Measurements from ENCODE around the gene KRTAP10-10. TPM values are rescaled to one million over a fixed set of nuclear protein-coding genes. Genes with fewer than 3 reads are reported as not detected.
A peak's percentile ranks its signal among the peaks of the same experiment; 100 is the strongest.

Gene KRTAP10-10
- total and polyA plus RNA-seq, 8 donors, result not detected

DNA sequence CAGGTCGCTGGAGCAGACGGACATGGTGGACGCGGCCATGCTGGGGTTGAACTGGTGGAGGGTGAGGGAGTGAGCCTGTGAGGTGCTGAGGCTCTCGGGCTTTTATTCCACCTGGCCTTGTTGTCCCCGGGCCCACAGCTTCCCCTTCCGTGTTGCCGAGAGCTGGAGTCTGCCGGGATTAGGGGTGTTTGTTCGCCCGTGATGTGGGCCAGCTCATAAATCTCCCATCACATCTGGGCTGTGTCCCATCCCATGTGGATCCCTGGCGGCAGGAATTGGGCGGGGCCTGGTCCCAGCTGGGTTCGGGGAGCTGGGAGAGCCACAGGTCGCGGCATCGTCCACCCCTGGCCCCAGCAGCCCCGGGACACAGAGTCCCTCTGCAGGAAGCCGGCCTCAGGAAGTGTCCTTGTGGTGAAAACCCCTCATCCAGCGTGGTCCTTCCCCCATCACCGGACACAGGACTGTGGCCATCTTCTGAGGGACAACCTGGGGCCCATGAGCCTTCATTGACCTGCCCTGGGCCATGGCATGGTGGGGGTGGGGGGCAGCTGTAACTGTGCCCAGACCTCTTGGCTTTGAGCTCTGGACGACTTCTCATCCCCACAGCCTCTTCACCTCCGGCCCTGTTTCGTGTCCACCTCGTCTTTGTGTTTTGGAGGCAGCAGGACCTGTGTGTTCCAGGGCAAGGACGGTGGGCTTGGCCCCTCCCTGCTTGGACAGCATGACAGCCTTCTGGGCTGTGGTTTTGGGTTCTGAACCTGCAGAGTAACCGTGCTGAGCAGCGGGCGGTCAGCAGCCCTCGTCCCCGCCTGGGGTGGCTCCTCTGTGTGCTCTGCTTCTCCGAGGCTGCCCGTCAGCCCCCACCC is 44.5 kb upstream of the KRTAP10-10 start, which contains the start of gene KRTAP10-6:
Gene KRTAP10-6 (minus strand): TSS at position 60 of the 866 bp plus-strand sequence. CDS start 21 bp downstream, at position 39.
- Histone ChIP-seq H3K27ac (no peak within 1 kb of the TSS), H3K4me3 (no peak within 1 kb of the TSS), H3K4me1 (no peaks in the 10 kb centered on the region), H3K9me3 (no peaks in the 10 kb centered on the region), H3K36me3 (no peaks in the 10 kb centered on the region), H3K27me3 (peaks cover 0 to 37% of the 10 kb centered on the region in 2 donors)
- intact Hi-C loops (cut with DNase I), result no loop called here
- DNase-seq (no peak), ATAC-seq (no peak)
- TF ChIP-seq, protein P1, sequence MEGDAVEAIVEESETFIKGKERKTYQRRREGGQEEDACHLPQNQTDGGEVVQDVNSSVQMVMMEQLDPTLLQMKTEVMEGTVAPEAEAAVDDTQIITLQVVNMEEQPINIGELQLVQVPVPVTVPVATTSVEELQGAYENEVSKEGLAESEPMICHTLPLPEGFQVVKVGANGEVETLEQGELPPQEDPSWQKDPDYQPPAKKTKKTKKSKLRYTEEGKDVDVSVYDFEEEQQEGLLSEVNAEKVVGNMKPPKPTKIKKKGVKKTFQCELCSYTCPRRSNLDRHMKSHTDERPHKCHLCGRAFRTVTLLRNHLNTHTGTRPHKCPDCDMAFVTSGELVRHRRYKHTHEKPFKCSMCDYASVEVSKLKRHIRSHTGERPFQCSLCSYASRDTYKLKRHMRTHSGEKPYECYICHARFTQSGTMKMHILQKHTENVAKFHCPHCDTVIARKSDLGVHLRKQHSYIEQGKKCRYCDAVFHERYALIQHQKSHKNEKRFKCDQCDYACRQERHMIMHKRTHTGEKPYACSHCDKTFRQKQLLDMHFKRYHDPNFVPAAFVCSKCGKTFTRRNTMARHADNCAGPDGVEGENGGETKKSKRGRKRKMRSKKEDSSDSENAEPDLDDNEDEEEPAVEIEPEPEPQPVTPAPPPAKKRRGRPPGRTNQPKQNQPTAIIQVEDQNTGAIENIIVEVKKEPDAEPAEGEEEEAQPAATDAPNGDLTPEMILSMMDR (IDR thresholded peaks at IDR 0.05), result no peak

DNA sequence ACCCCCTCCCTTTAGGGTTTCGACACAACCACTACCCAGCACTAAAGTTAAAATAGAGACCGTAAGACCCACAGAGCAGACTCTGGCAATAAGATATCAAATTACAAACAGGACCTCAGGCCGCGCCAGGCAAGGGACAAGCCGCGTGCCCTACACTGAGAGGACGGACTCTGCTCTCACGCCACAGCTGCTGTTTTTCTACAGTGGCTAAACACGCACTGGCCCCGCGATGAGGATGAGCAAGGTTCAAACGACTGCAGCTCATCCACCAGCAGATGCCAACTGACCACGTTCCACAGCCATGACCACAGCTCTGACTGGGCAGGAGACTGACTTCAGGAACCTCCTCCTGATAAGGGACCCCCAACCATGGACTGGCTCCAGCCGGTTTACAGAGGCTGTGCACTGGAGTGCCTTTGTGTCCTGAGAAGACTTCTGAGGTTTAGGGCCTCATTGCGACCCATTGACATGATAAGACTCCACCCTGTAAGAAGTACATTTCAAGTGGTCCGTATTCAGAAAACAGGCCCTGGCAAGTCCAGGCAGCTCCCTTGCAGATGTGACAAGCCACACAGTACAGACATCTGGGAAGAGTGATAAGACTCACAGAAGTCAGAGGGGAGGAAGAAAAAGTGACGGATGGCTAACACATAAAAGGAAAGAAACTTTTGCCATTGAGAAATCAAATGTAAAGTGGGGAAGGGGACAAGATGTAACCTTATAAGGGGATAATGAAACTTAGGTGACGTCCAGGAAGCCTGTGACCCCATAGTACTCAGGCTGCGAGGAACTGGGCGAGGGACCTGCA is 43.4 kb upstream of the KRTAP10-10 start:
- intact Hi-C loops (cut with DNase I), result no loop called here
- Histone ChIP-seq H3K27ac (no peak overlapping the region), H3K4me1 (no peaks in the 10 kb centered on the region), H3K4me3 (no peak overlapping the region), H3K27me3 (peaks cover 0 to 37% of the 10 kb centered on the region in 2 donors), H3K9me3 (no peaks in the 10 kb centered on the region), H3K36me3 (no peaks in the 10 kb centered on the region)
- no peak for ATAC-seq
- DNase-seq, result peak in 2 of 4 donors; percentile 29 to 39
- TF ChIP-seq, protein P1 (IDR thresholded peaks at IDR 0.05), result no peak

DNA sequence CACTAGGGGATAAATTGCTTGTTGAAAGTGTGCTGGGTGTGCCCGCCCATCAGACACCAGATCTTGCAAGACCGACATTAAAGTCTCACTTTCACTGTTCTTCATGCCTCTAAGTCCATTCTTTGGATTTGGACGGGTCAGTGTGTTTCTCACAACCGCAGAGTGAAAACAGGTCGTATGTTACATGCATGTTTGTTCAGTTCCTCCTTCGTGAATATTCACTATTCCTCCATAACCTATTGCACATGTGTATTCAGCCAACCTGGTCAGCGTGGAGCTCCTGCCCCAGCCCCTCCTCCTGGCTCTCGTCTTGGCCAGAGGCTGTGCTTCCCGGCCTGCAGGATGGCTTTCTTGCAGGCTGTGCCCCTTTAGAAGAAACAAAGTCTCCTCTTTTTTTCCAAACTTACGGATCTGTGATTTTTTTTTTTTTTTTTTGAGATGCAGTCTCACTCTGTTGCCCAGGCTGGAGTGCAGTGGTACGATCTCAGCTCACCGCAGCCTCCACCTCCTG is 42.7 kb upstream of the KRTAP10-10 start:
- intact Hi-C loops (cut with DNase I), result no loop called here
- Histone ChIP-seq H3K36me3 (no peaks in the 10 kb centered on the region), H3K4me3 (no peak overlapping the region), H3K27ac (no peak overlapping the region), H3K9me3 (no peaks in the 10 kb centered on the region), H3K4me1 (no peaks in the 10 kb centered on the region), H3K27me3 (peaks cover 0 to 37% of the 10 kb centered on the region in 2 donors)
- no peak for DNase-seq
- TF ChIP-seq, protein P1 (IDR thresholded peaks at IDR 0.05), result no peak
- no peak for ATAC-seq

DNA sequence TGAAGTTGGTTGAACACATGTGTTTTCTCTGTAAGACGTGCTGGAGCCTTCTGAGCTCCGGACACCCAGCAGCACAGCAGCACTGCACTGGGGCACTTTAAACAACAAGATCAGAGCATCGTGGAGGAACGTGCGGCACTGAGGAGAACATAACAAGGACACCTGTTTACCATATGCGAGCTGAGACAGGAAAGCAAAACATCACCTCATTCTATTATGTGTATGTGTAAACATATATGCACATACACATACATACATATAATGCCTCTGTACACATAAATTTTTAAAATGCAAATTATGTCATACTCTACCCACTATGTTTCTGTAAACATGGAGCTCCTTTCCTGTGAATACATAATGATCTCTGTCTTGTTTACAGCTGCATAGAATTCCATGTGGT is 41.6 kb upstream of the KRTAP10-10 start:
- Histone ChIP-seq H3K27me3 (peaks cover 0 to 37% of the 10 kb centered on the region in 2 donors), H3K9me3 (no peaks in the 10 kb centered on the region), H3K4me1 (no peaks in the 10 kb centered on the region), H3K36me3 (no peaks in the 10 kb centered on the region), H3K4me3 (no peak overlapping the region), H3K27ac (no peak overlapping the region)
- intact Hi-C loops (cut with DNase I), result no loop called here
- TF ChIP-seq, protein P1 (IDR thresholded peaks at IDR 0.05), result no peak
- DNase-seq, result no peak
- no peak for ATAC-seq

All from left lung (tissue), 10 donors.